IPS DF 6.9 (cell line): ENCODE results near the gene SERPINA1.

Experiments
- DNase-seq: peaks from one replicate; pipeline ENCODE4 v3.0.0-alpha.2; 2013; ENCODE audit warnings: low read depth, low spot score
- H3K27ac ChIP-seq: one replicate; pipeline ENCODE4 v1.5.1; 2013; ENCODE audit warnings: low read length, control low read depth
- H3K27me3 ChIP-seq: 2 replicates; pipeline ENCODE4 v1.6.1; 2013; ENCODE audit warnings: mild to moderate bottlenecking, low read length; ENCODE audit not compliant: control insufficient read depth, insufficient read depth
- H3K36me3 ChIP-seq: 2 replicates; pipeline ENCODE4 v1.6.1; 2013; ENCODE audit warnings: low read length; ENCODE audit not compliant: control insufficient read depth, insufficient read depth
- H3K4me1 ChIP-seq: 2 replicates; pipeline ENCODE4 v1.6.1; 2013; ENCODE audit warnings: low read length; ENCODE audit not compliant: control insufficient read depth, insufficient read depth
- H3K4me3 ChIP-seq: 2 replicates; pipeline ENCODE4 v1.5.1; 2013; ENCODE audit warnings: mild to moderate bottlenecking, low read length
- H3K9me3 ChIP-seq: 2 replicates; pipeline ENCODE4 v1.6.1; 2013; ENCODE audit warnings: low read length, inconsistent platforms; ENCODE audit not compliant: control insufficient read depth, insufficient read depth
- WGBS: extraction: QIAGEN DNeasy Blood & Tissue Kit; methylation state at CpG from one replicate; pipeline ENCODE4 v1.1.7; 2013; ENCODE audit warnings: mixed read lengths, missing lambda C conversion rate; ENCODE audit not compliant: insufficient read length, insufficient coverage; 5-methylcytosine and 5-hydroxymethylcytosine counted together

SERPINA1 gene

GRCh38 chr14:94383777-94384176 lies 4.6 kb downstream of the SERPINA1 start:
- no CpG with 5 or more reads among the region's 3 CpGs for WGBS
- H3K9me3 ChIP-seq, result no peaks in the 10 kb centered on the region
- H3K4me3 ChIP-seq, result no peak overlapping the region
- H3K4me1 ChIP-seq, result peaks cover 1% of the 10 kb centered on the region; the same call in 1 of the 2 replicates
- no peaks in the 10 kb centered on the region for H3K36me3 ChIP-seq
- no peak overlapping the region for H3K27ac ChIP-seq
- no peak for DNase-seq
- H3K27me3 ChIP-seq, result no peaks in the 10 kb centered on the region

GRCh38 chr14:94382716-94383596 lies 5.4 kb downstream of the SERPINA1 start:
- no peak overlapping the region for H3K4me3 ChIP-seq
- H3K36me3 ChIP-seq, result no peaks in the 10 kb centered on the region
- no peak for DNase-seq
- no peak overlapping the region for H3K27ac ChIP-seq
- peaks cover 1% of the 10 kb centered on the region; the same call in 1 of the 2 replicates for H3K4me1 ChIP-seq
- no peaks in the 10 kb centered on the region for H3K9me3 ChIP-seq
- H3K27me3 ChIP-seq, result no peaks in the 10 kb centered on the region
- WGBS, result no CpG with 5 or more reads among the region's 18 CpGs

- Histone ChIP-seq H3K4me3 (no peak overlapping the region), H3K9me3 (no peaks in the 10 kb centered on the region), H3K27me3 (no peaks in the 10 kb centered on the region), H3K27ac (no peak overlapping the region), H3K4me1 (peaks cover 1% of the 10 kb centered on the region; the same call in 1 of the 2 replicates), H3K36me3 (no peaks in the 10 kb centered on the region)
- no peak for DNase-seq
- no CpG with 5 or more reads among the region's 4 CpGs for WGBS
These were observed 6.2 kb downstream of the SERPINA1 start for GRCh38 chr14:94382099-94382715.

GRCh38 chr14:94381149-94382030 lies 7.0 kb downstream of the SERPINA1 start:
- WGBS, result no CpG with 5 or more reads among the region's 7 CpGs
- Histone ChIP-seq H3K9me3 (no peaks in the 10 kb centered on the region), H3K27ac (no peak overlapping the region), H3K27me3 (no peaks in the 10 kb centered on the region), H3K4me3 (no peak overlapping the region), H3K36me3 (no peaks in the 10 kb centered on the region), H3K4me1 (peaks cover 1% of the 10 kb centered on the region; the same call in 1 of the 2 replicates)
- DNase-seq, result no peak

GRCh38 chr14:94380225-94381148 lies 7.9 kb downstream of the SERPINA1 start:
- no peak overlapping the region for H3K27ac ChIP-seq
- no peaks in the 10 kb centered on the region for H3K27me3 ChIP-seq
- H3K36me3 ChIP-seq, result no peaks in the 10 kb centered on the region
- peaks cover 3% of the 10 kb centered on the region for H3K4me1 ChIP-seq
- no peak for DNase-seq
- no peak overlapping the region for H3K4me3 ChIP-seq
- WGBS, result no CpG with 5 or more reads among the region's 16 CpGs
- no peaks in the 10 kb centered on the region for H3K9me3 ChIP-seq

GRCh38 chr14:94379291-94380224 lies 8.8 kb downstream of the SERPINA1 start:
- no peak for DNase-seq
- Histone ChIP-seq H3K36me3 (no peaks in the 10 kb centered on the region), H3K27me3 (no peaks in the 10 kb centered on the region), H3K4me3 (no peak overlapping the region), H3K4me1 (peaks cover 7% of the 10 kb centered on the region), H3K9me3 (no peaks in the 10 kb centered on the region), H3K27ac (no peak overlapping the region)
- no CpG with 5 or more reads among the region's 16 CpGs for WGBS

GRCh38 chr14:94378527-94379290 lies 9.7 kb downstream of the SERPINA1 start:
- no peaks in the 10 kb centered on the region for H3K9me3 ChIP-seq
- no peak overlapping the region for H3K27ac ChIP-seq
- no CpG with 5 or more reads among the region's 17 CpGs for WGBS
- no peak for DNase-seq
- H3K4me3 ChIP-seq, result no peak overlapping the region
- H3K27me3 ChIP-seq, result no peaks in the 10 kb centered on the region
- no peaks in the 10 kb centered on the region for H3K36me3 ChIP-seq
- peaks cover 7% of the 10 kb centered on the region for H3K4me1 ChIP-seq

GRCh38 chr14:94377866-94378470 lies 10.4 kb downstream of the SERPINA1 start:
- Histone ChIP-seq H3K27me3 (no peaks in the 10 kb centered on the region), H3K27ac (no peak overlapping the region), H3K36me3 (no peaks in the 10 kb centered on the region), H3K9me3 (no peaks in the 10 kb centered on the region), H3K4me3 (no peak overlapping the region), H3K4me1 (peaks cover 7% of the 10 kb centered on the region)
- no peak for DNase-seq
- WGBS, result no CpG with 5 or more reads among the region's 6 CpGs
